Subcutaneous abdominal adipose tissue (tissue), 5 donors: ENCODE results near the gene TEX28.
"Not testable (repeated sequence)": the region's sequence is repeated elsewhere in the genome, so short reads cannot be mapped to it uniquely, and the experiment has no call there.

Experiments used
- H3K27ac ChIP-seq: one replicate; pipeline ENCODE4 v1.7.0; 2013; ENCODE audit warnings: low read depth, mild to moderate bottlenecking, inconsistent platforms, low read length, moderate library complexity
- H3K27me3 ChIP-seq, 5 donors: one replicate each; pipeline ENCODE4 v1.7.0; 2013; ENCODE audit warnings: low read length in 5 of 5, inconsistent platforms in 1 of 5; ENCODE audit not compliant: control insufficient read depth in 5 of 5, insufficient read depth in 4 of 5
- H3K36me3 ChIP-seq, 5 donors: one replicate each; pipeline ENCODE4 v1.7.0; 2013; ENCODE audit warnings: low read length in 5 of 5; ENCODE audit not compliant: control insufficient read depth in 5 of 5, insufficient read depth in 5 of 5
- H3K4me1 ChIP-seq, 5 donors: one replicate each; pipeline ENCODE4 v1.7.0; 2013; ENCODE audit warnings: low read length in 5 of 5, mild to moderate bottlenecking in 3 of 5, moderate library complexity in 1 of 5; ENCODE audit not compliant: control insufficient read depth in 5 of 5, insufficient read depth in 5 of 5
- H3K4me3 ChIP-seq, 5 donors: one replicate each; pipeline ENCODE4 v1.7.0; 2013; ENCODE audit warnings: low read length in 5 of 5, low read depth in 1 of 5
- H3K9ac ChIP-seq, 5 donors: one replicate each; pipeline ENCODE4 v1.7.0; 2013; ENCODE audit warnings: low read length in 5 of 5, mild to moderate bottlenecking in 4 of 5, moderate library complexity in 3 of 5
- H3K9me3 ChIP-seq, 5 donors: one replicate each; pipeline ENCODE4 v1.7.0; 2013; ENCODE audit warnings: low read length in 5 of 5; ENCODE audit not compliant: control insufficient read depth in 5 of 5
- donor health status: healthy.
- donor health status: healthy.
- donor health status: healthy.
- donor health status: healthy.
- donor health status: healthy.

Gene TEX28

GRCh38 chrX:154312116-154312515 is 17.2 kb upstream of the TEX28 start:
- no peak overlapping the region for H3K4me3 ChIP-seq

GRCh38 chrX:154310616-154311536 is 16.0 kb upstream of the TEX28 start:
- Histone ChIP-seq H3K9me3 (no peaks in the 10 kb centered on the region), H3K36me3 (no peaks in the 10 kb centered on the region), H3K27me3 (peaks cover 4 to 18% (median 6%) of the 10 kb centered on the region in 5 donors), H3K4me3 (no peak overlapping the region), H3K27ac (no peak overlapping the region), H3K9ac (no peak overlapping the region), H3K4me1 (peaks cover 0 to 16% (median 15%) of the 10 kb centered on the region in 5 donors)

More at GRCh38 chrX:154312116-154312515, 17.2 kb upstream of the TEX28 start:
- no peak overlapping the region for H3K27ac ChIP-seq
- H3K4me1 ChIP-seq, result peaks cover 0 to 16% (median 13%) of the 10 kb centered on the region in 5 donors
- H3K27me3 ChIP-seq, result peaks cover 2 to 18% (median 6%) of the 10 kb centered on the region in 5 donors
- no peaks in the 10 kb centered on the region for H3K36me3 ChIP-seq
- H3K9ac ChIP-seq, result no peak overlapping the region
- H3K9me3 ChIP-seq, result no peaks in the 10 kb centered on the region

- Histone ChIP-seq H3K4me1 (peaks cover 0 to 16% (median 15%) of the 10 kb centered on the region in 5 donors), H3K27me3 (peaks cover 4 to 24% (median 6%) of the 10 kb centered on the region in 5 donors), H3K27ac (no peak overlapping the region)
These were observed 14.3 kb upstream of the TEX28 start for GRCh38 chrX:154309041-154309775.

GRCh38 chrX:154308108-154308946 is 13.4 kb upstream of the TEX28 start:
- H3K36me3 ChIP-seq, result no peaks in the 10 kb centered on the region
- no peak overlapping the region for H3K9ac ChIP-seq
- H3K27me3 ChIP-seq, result peaks cover 4 to 24% (median 7%) of the 10 kb centered on the region in 5 donors

More at GRCh38 chrX:154309041-154309775, 14.3 kb upstream of the TEX28 start:
- no peaks in the 10 kb centered on the region for H3K9me3 ChIP-seq
- H3K4me3 ChIP-seq, result no peak overlapping the region
- H3K36me3 ChIP-seq, result no peaks in the 10 kb centered on the region
- no peak overlapping the region for H3K9ac ChIP-seq

GRCh38 chrX:154307202-154307601 is 12.3 kb upstream of the TEX28 start:
- Histone ChIP-seq H3K27me3 (peaks cover 4 to 25% (median 7%) of the 10 kb centered on the region in 5 donors), H3K36me3 (no peaks in the 10 kb centered on the region), H3K4me1 (peaks cover 0 to 16% (median 15%) of the 10 kb centered on the region in 5 donors), H3K27ac (no peak overlapping the region), H3K9ac (no peak overlapping the region), H3K9me3 (no peaks in the 10 kb centered on the region), H3K4me3 (no peak overlapping the region)

More at GRCh38 chrX:154308108-154308946, 13.4 kb upstream of the TEX28 start:
- Histone ChIP-seq H3K4me1 (peaks cover 0 to 16% (median 15%) of the 10 kb centered on the region in 5 donors), H3K27ac (no peak overlapping the region), H3K4me3 (no peak overlapping the region), H3K9me3 (no peaks in the 10 kb centered on the region)

- H3K27me3 ChIP-seq, result peaks cover 0 to 23% (median 7%) of the 10 kb centered on the region in 5 donors
- H3K4me1 ChIP-seq, result peaks cover 0 to 16% (median 15%) of the 10 kb centered on the region in 5 donors
- H3K36me3 ChIP-seq, result no peaks in the 10 kb centered on the region
- H3K9ac ChIP-seq, result no peak overlapping the region
- no peaks in the 10 kb centered on the region for H3K9me3 ChIP-seq
- no peak overlapping the region for H3K4me3 ChIP-seq
- H3K27ac ChIP-seq, result no peak overlapping the region
These were observed 10.7 kb upstream of the TEX28 start for GRCh38 chrX:154305541-154306205.

GRCh38 chrX:154304846-154305245 is 9.9 kb upstream of the TEX28 start:
- Histone ChIP-seq H3K4me1 (peaks cover 0 to 16% (median 15%) of the 10 kb centered on the region in 5 donors), H3K9ac (no peak overlapping the region), H3K36me3 (no peaks in the 10 kb centered on the region), H3K27ac (no peak overlapping the region), H3K9me3 (no peaks in the 10 kb centered on the region), H3K27me3 (peaks cover 0 to 22% (median 7%) of the 10 kb centered on the region in 5 donors), H3K4me3 (no peak overlapping the region)

GRCh38 chrX:154303476-154303875 is 8.6 kb upstream of the TEX28 start:
- Histone ChIP-seq H3K36me3 (no peaks in the 10 kb centered on the region), H3K27me3 (peaks cover 0 to 22% (median 7%) of the 10 kb centered on the region in 5 donors), H3K4me3 (no peak overlapping the region), H3K4me1 (peaks cover 0 to 16% (median 11%) of the 10 kb centered on the region in 5 donors), H3K9me3 (no peaks in the 10 kb centered on the region), H3K9ac (no peak overlapping the region), H3K27ac (no peak overlapping the region)

GRCh38 chrX:154302998-154303397 is 8.1 kb upstream of the TEX28 start:
- Histone ChIP-seq H3K4me1 (peaks cover 0 to 12% (median 7%) of the 10 kb centered on the region in 5 donors), H3K27me3 (peaks cover 0 to 22% (median 6%) of the 10 kb centered on the region in 5 donors)
- H3K4me3 ChIP-seq, H3K27ac ChIP-seq, H3K9me3 ChIP-seq, H3K9ac ChIP-seq, H3K36me3 ChIP-seq: not testable (repeated sequence)
